Mesangial cell (primary cell): Measurements from ENCODE around the gene PAAF1. TPM values are rescaled to one million over a fixed set of nuclear protein-coding genes. Genes with fewer than 3 reads are reported as not detected.

ENCODE experiments used
- total RNA-seq: library from RNA; depleted of rRNA; stranded (reverse); fragments of >200 nt; gene quantifications from 2 replicates; pipeline ENCODE4 v1.2.3, GENCODE V29; 2015

Gene PAAF1
- total RNA-seq = 8.0 and 9.8 TPM in 2 replicates

GRCh38 chr11:73876424-73877310, at the start of gene PAAF1, which contains the start of gene COA4:
PAAF1 (plus strand) TSS chr11:73876999; CDS start chr11:73877022, 23 bp downstream.
COA4 (minus strand) TSS chr11:73876846; CDS start chr11:73873378, 3,468 bp downstream.

DNA sequence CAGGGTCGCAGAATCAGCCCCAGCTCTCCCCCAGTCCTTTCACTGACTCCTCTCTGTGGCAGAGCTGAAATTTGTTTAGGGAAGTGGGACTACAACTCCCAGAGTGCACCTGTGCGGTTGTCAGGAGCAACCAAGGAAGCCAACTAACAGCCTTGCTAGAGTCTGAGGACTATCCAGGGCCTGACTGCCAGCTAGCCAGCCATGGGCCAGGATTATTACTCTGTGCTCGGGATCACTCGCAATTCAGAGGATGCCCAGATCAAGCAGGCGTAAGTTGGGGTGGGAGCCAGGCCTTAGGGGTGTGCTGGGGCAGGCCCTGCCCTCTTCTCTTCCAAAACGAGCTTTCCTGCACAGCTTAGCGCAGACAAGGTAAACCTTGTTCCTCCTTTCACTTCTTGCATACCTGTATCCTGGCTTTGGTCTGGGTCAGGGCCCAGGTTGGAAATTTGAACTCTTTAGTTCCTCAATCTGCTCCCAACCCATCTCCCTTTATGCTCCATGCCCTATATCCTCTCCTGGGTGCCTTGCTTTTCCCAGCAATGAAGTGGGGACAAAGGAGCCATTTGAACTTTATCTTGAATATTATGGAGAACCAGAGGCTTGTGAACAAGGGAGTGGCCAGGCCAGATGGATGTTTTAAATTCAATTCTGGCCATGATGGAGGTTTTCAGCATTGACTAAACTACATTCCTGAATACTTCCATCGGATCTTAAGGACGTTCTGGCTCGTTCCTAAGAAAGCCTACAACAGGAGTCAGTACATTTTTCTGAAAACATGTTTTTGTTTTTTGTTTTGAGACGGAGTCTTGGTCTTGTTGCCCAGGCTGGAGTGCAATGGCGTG, 74.3 kb downstream of the PAAF1 start, which contains the start of gene DNAJB13:
TSS of gene DNAJB13 (plus strand) at position 158 of the 842 bp plus-strand sequence. CDS start at position 202, 44 bp downstream.

Other genes starting within 250 kb of the PAAF1 start
- gene PLEKHB1, start 230.4 kb upstream of the PAAF1 start, total RNA-seq = 0.81 and 17.0 TPM in 2 replicates
- gene RAB6A, start 115.9 kb upstream of the PAAF1 start, total RNA-seq = 85.2 and 110 TPM in 2 replicates
- gene MRPL48, start 89.1 kb upstream of the PAAF1 start, total RNA-seq = 25.5 and 27.7 TPM in 2 replicates
- gene COA4, start 153 bp upstream of the PAAF1 start, total RNA-seq = 92.7 and 118 TPM in 2 replicates
- gene DNAJB13, start 74.0 kb downstream of the PAAF1 start, total RNA-seq = 0.65 and 3.2 TPM in 2 replicates
- gene UCP2, start 105.8 kb downstream of the PAAF1 start, total RNA-seq = 145 and 245 TPM in 2 replicates
- gene UCP3, start 132.1 kb downstream of the PAAF1 start, total RNA-seq = 0.16 and 0.51 TPM in 2 replicates